H9 (cell line): ENCODE measurements around the gene ANKRD53. TPM values are rescaled to one million over a fixed set of nuclear protein-coding genes. Genes with fewer than 3 reads are reported as not detected.

Source experiments
- DNase-seq: peaks from one replicate; pipeline ENCODE4 v3.0.0-alpha.2; 2017
- H2AFZ ChIP-seq: one replicate; pipeline ENCODE4 v1.6.1; 2013; ENCODE audit warnings: mild to moderate bottlenecking, low read length, control low read depth, moderate library complexity
- H2AK5ac ChIP-seq: 2 replicates; pipeline ENCODE4 v1.6.1; 2013; ENCODE audit warnings: low read length, control low read depth, mixed read lengths; ENCODE audit not compliant: insufficient read length
- H2BK120ac ChIP-seq: one replicate; pipeline ENCODE4 v1.6.1; 2013; ENCODE audit warnings: low read depth, mild to moderate bottlenecking, low read length, control low read depth, inconsistent platforms; ENCODE audit not compliant: poor library complexity, severe bottlenecking
- H2BK12ac ChIP-seq: 2 replicates; pipeline ENCODE4 v1.6.1; 2013; ENCODE audit warnings: low read length, control low read depth, mixed read lengths, low read depth; ENCODE audit not compliant: insufficient read length
- H2BK15ac ChIP-seq: 2 replicates; pipeline ENCODE4 v1.6.1; 2013; ENCODE audit warnings: low read depth, low read length, control low read depth
- H2BK20ac ChIP-seq: one replicate; pipeline ENCODE4 v1.6.1; 2013; ENCODE audit warnings: low read depth, mild to moderate bottlenecking, low read length, control low read depth, inconsistent platforms; ENCODE audit not compliant: poor library complexity, severe bottlenecking
- H2BK5ac ChIP-seq: 2 replicates; pipeline ENCODE4 v1.6.1; 2013; ENCODE audit warnings: low read length, control low read depth, mixed read lengths; ENCODE audit not compliant: insufficient read length
- H3K14ac ChIP-seq: 2 replicates; pipeline ENCODE4 v1.6.1; 2013; ENCODE audit warnings: low read length, control low read depth; ENCODE audit not compliant: insufficient read depth
- H3K18ac ChIP-seq: 2 replicates; pipeline ENCODE4 v1.6.1; 2013; ENCODE audit warnings: low read depth, mild to moderate bottlenecking, mixed read lengths, low read length, control low read depth; ENCODE audit not compliant: insufficient read length
- H3K23ac ChIP-seq: 2 replicates; pipeline ENCODE4 v1.6.1; 2013; ENCODE audit warnings: low read length, control low read depth, mixed read lengths, low read depth; ENCODE audit not compliant: insufficient read length
- H3K23me2 ChIP-seq: 2 replicates; pipeline ENCODE4 v1.6.1; 2013; ENCODE audit warnings: low read depth, mild to moderate bottlenecking, mixed read lengths, low read length, control low read depth; ENCODE audit not compliant: insufficient read length, poor library complexity, severe bottlenecking
- H3K27ac ChIP-seq: 2 replicates; pipeline ENCODE4 v1.5.1; 2013; ENCODE audit warnings: low read length, control low read depth, mixed read lengths, low read depth; ENCODE audit not compliant: insufficient read length
- H3K27me3 ChIP-seq: 2 replicates; pipeline ENCODE4 v1.6.1; 2013; ENCODE audit warnings: low read length, control low read depth, inconsistent platforms; ENCODE audit not compliant: insufficient read depth
- H3K4ac ChIP-seq: 2 replicates; pipeline ENCODE4 v1.6.1; 2013; ENCODE audit warnings: low read depth, mild to moderate bottlenecking, control low read depth, inconsistent platforms, low read length, moderate library complexity
- H3K4me1 ChIP-seq: 2 replicates; pipeline ENCODE4 v1.6.1; 2013; ENCODE audit warnings: low read length, control low read depth, inconsistent platforms; ENCODE audit not compliant: insufficient read depth
- H3K4me2 ChIP-seq: 2 replicates; pipeline ENCODE4 v1.6.1; 2013; ENCODE audit warnings: low read length, control low read depth, mixed read lengths; ENCODE audit not compliant: insufficient read length, insufficient read depth
- H3K56ac ChIP-seq: 2 replicates; pipeline ENCODE4 v1.6.1; 2013; ENCODE audit warnings: low read depth, mild to moderate bottlenecking, mixed read lengths, low read length, control low read depth; ENCODE audit not compliant: insufficient read length
- H3K79me1 ChIP-seq: 2 replicates; pipeline ENCODE4 v1.6.1; 2013; ENCODE audit warnings: low read depth, mild to moderate bottlenecking, moderate library complexity, low read length, control low read depth, inconsistent platforms; ENCODE audit not compliant: insufficient read depth, poor library complexity, severe bottlenecking
- H3K79me2 ChIP-seq: 2 replicates; pipeline ENCODE4 v1.6.1; 2013; ENCODE audit warnings: low read length, control low read depth, inconsistent platforms; ENCODE audit not compliant: insufficient read depth
- H3K9ac ChIP-seq: 2 replicates; pipeline ENCODE4 v1.6.1; 2013; ENCODE audit warnings: low read length, control low read depth, mixed read lengths; ENCODE audit not compliant: insufficient read length; ENCODE audit errors: extremely low read depth
- H3K9me3 ChIP-seq: one replicate; pipeline ENCODE4 v1.6.1; 2013; ENCODE audit warnings: low read depth, low read length, inconsistent platforms; ENCODE audit not compliant: control insufficient read depth
- H3T11ph ChIP-seq: one replicate; pipeline ENCODE4 v1.6.1; 2013; ENCODE audit warnings: mild to moderate bottlenecking, low read length, control low read depth, inconsistent platforms
- H4K20me1 ChIP-seq: one replicate; pipeline ENCODE4 v1.6.1; 2013; ENCODE audit not compliant: control insufficient read depth, insufficient read length, insufficient read depth
- H4K5ac ChIP-seq: 2 replicates; pipeline ENCODE4 v1.6.1; 2013; ENCODE audit warnings: low read depth, mild to moderate bottlenecking, mixed read lengths, low read length, control low read depth; ENCODE audit not compliant: insufficient read length
- H4K8ac ChIP-seq: replicated peaks from 2 replicates; pipeline ENCODE4 v1.6.1; 2013; ENCODE audit warnings: low read length, control low read depth, mixed read lengths, low read depth; ENCODE audit not compliant: insufficient read length
- H4K91ac ChIP-seq: 2 replicates; pipeline ENCODE4 v1.6.1; 2013; ENCODE audit warnings: low read depth, mild to moderate bottlenecking, moderate library complexity, mixed read lengths, low read length, control low read depth; ENCODE audit not compliant: insufficient read length
- H3K27ac Mint-ChIP-seq, 3 experiments: 2 replicates in 2 of 3; 3 replicates in 1 of 3; pipeline ENCODE4 v1.8.0; 2020 to 2021; ENCODE audit warnings: mixed read lengths in 3 of 3, mild to moderate bottlenecking in 1 of 3, moderate library complexity in 1 of 3
- H3K27me3 Mint-ChIP-seq: 2 replicates; pipeline ENCODE4 v1.8.0; 2021; ENCODE audit warnings: low read depth, mild to moderate bottlenecking, moderate library complexity, mixed read lengths
- H3K36me3 Mint-ChIP-seq, 3 experiments: 2 replicates in 2 of 3; 3 replicates in 1 of 3; pipeline ENCODE4 v1.8.0; 2020 to 2021; ENCODE audit warnings: low read depth in 3 of 3, mixed read lengths in 3 of 3; ENCODE audit not compliant: insufficient read depth in 1 of 3
- H3K4me1 Mint-ChIP-seq, 2 experiments: 2 replicates each; pipeline ENCODE4 v1.8.0; 2020; ENCODE audit warnings: mixed read lengths in 2 of 2
- H3K4me3 Mint-ChIP-seq, 2 experiments: 2 replicates in 1 of 2; 3 replicates in 1 of 2; pipeline ENCODE4 v1.8.0; 2020 to 2021; ENCODE audit warnings: mild to moderate bottlenecking in 2 of 2, mixed read lengths in 2 of 2, moderate library complexity in 1 of 2
- H3K9me3 Mint-ChIP-seq, 2 experiments: 2 replicates in 1 of 2; 3 replicates in 1 of 2; pipeline ENCODE4 v1.8.0; 2020; ENCODE audit warnings: mild to moderate bottlenecking in 2 of 2, mixed read lengths in 2 of 2, moderate library complexity in 1 of 2
- WGBS: extraction: QIAGEN DNeasy Blood & Tissue Kit; methylation state at CpG from one replicate; pipeline ENCODE4 v1.1.7; 2013; ENCODE audit warnings: missing lambda C conversion rate, low lambda C conversion rate, mixed read lengths; ENCODE audit not compliant: insufficient read length; ENCODE audit errors: extremely low coverage; 5-methylcytosine and 5-hydroxymethylcytosine counted together
- total RNA-seq: library from RNA; stranded (reverse); gene quantifications from 2 replicates; pipeline ENCODE4 v1.2.1, GENCODE V29; 2021
- TF ChIP-seq, protein P1 (sequence below): fragments of 200-600 bp; sonication (generic); conservative IDR thresholded peaks from 3 replicates; pipeline ENCODE4 v1.8.0; 2021; ENCODE audit warnings: antibody characterized with exemption, mild to moderate bottlenecking

Gene ANKRD53
- total RNA-seq, 1 experiment from 2014 or later = 0.28 TPM

GRCh38 chr2:70943205-70943871 lies 35.1 kb upstream of the ANKRD53 start:
- Histone ChIP-seq H2BK12ac (no peak overlapping the region), H4K91ac (no peak overlapping the region), H3K9ac (no peak overlapping the region), H3K27ac (no peak overlapping the region), H3K18ac (no peak overlapping the region), H3K79me1 (no peaks in the 10 kb centered on the region), H3K9me3 (no peaks in the 10 kb centered on the region), H3K23me2 (peaks cover 4% of the 10 kb centered on the region), H4K5ac (no peak overlapping the region), H2BK5ac (no peak overlapping the region), H3K23ac (no peak overlapping the region), H3K56ac (no peak overlapping the region), H4K8ac (no peak overlapping the region), H3K27me3 (peaks cover 21% of the 10 kb centered on the region; the same call in 1 of the 2 replicates), H2AFZ (no peak overlapping the region), H3K4ac (no peak overlapping the region), H3K4me1 (peaks cover 4% of the 10 kb centered on the region; the same call in 1 of the 2 replicates), H3K79me2 (no peaks in the 10 kb centered on the region), H2AK5ac (no peak overlapping the region), H3K14ac (no peak overlapping the region; the same call in 1 of the 2 replicates), H3K4me2 (no peak overlapping the region), H3T11ph (no peak overlapping the region), H2BK120ac (no peak overlapping the region), H2BK15ac (no peak overlapping the region), H2BK20ac (no peak overlapping the region), H4K20me1 (no peaks in the 10 kb centered on the region)
- DNase-seq = peak; percentile 27
- no CpG with 5 or more reads among the region's 11 CpGs for WGBS
- TF ChIP-seq, protein P1, sequence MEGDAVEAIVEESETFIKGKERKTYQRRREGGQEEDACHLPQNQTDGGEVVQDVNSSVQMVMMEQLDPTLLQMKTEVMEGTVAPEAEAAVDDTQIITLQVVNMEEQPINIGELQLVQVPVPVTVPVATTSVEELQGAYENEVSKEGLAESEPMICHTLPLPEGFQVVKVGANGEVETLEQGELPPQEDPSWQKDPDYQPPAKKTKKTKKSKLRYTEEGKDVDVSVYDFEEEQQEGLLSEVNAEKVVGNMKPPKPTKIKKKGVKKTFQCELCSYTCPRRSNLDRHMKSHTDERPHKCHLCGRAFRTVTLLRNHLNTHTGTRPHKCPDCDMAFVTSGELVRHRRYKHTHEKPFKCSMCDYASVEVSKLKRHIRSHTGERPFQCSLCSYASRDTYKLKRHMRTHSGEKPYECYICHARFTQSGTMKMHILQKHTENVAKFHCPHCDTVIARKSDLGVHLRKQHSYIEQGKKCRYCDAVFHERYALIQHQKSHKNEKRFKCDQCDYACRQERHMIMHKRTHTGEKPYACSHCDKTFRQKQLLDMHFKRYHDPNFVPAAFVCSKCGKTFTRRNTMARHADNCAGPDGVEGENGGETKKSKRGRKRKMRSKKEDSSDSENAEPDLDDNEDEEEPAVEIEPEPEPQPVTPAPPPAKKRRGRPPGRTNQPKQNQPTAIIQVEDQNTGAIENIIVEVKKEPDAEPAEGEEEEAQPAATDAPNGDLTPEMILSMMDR = no peak
- peaks cover 35 to 51% of the 10 kb centered on the region in 2 experiments for H3K4me1 Mint-ChIP-seq
- H3K27ac Mint-ChIP-seq = no peak overlapping the region
- H3K36me3 Mint-ChIP-seq = no peaks in the 10 kb centered on the region; a peak in 1 of 7 replicates
- H3K27me3 Mint-ChIP-seq = peaks cover 90% of the 10 kb centered on the region
- no peaks in the 10 kb centered on the region; a peak in 1 of 5 replicates for H3K9me3 Mint-ChIP-seq
- H3K4me3 Mint-ChIP-seq = no peak overlapping the region
